Pons (tissue), 1 donor: ENCODE measurements around the gene PEX11A.
A peak's percentile ranks its signal among the peaks of the same experiment; 100 is the strongest.
"Not testable (repeated sequence)": the region's sequence is repeated elsewhere in the genome, so short reads cannot be mapped to it uniquely, and the experiment has no call there.

ENCODE experiments used
- DNase-seq: peaks from one replicate; pipeline ENCODE4 v3.0.0-alpha.2; 2016; ENCODE audit warnings: low spot score

Gene PEX11A, protein sequence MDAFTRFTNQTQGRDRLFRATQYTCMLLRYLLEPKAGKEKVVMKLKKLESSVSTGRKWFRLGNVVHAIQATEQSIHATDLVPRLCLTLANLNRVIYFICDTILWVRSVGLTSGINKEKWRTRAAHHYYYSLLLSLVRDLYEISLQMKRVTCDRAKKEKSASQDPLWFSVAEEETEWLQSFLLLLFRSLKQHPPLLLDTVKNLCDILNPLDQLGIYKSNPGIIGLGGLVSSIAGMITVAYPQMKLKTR

DNA sequence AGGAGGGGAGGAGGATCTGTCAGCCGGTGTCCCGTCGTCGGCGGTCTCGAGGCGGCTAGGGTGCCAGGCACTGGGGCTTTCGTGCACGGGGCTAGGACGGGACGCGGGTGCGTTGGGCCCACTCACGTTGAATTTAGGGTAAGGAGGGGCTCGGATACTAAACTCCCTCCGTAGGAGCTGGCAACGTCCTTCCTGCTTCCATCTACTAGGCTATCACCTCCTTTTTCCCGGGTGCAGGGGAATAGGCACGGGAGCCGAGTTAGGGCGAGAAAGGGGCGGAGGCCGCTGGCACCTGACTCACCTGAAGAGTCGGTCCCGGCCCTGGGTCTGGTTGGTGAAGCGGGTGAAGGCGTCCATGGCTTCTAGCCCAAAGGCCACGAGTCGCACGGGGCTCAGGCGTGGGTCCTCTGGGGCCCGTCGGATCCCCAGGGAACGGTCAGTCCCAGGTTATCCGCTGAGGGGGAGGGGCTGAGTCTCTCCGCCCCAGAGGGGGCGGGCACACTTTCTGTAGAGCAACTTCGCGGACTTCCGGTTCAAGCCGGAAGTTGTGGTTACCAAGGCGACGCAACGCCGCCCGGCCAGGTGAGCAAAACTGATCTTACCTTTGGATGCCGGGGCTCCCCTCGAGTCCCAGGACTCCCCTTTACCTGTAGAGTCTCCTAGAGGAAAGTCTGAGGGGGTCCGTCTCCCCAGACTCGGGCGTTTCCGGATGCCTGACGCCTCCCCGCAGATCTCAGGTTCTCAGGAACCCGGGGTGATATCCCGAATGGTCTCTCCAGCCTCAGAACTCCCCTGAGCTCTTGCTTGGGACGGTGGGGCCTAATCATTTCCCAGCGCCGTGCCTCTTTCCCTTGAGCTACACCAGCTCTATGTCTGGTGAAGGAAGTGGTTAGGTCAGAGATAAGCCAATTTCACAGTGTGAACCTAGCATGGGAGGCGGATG lies at the start of gene PEX11A, which contains the start of gene WDR93:
PEX11A (minus strand) TSS at position 479 of the 943 bp plus-strand sequence; CDS start at position 357, 122 bp downstream.
WDR93 (plus strand) TSS at position 536 of the 943 bp plus-strand sequence. CDS start 10,936 bp downstream, outside the sequence.
- DNase-seq: peak; percentile 48

DNA sequence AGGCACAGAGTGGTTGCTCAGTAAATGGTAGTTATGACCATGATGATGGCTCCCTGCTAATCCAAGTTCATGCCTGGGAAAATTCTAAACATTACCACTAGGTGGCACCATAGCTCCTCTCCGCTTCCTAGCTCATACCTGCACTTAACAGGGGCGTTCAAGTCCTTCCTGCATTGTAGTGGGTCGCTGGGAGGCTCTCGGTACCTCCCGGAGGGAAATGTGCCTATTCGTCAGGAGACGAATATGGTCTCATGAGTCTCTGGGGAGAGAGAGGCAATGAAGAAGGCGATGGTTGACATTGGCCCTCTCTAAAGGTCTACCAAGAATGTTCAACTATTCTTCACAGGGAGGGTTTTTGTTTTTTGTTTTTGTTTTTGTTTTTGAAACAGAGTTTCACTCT lies 49.6 kb upstream of the PEX11A start:
- peak; percentile 77 for DNase-seq

DNA sequence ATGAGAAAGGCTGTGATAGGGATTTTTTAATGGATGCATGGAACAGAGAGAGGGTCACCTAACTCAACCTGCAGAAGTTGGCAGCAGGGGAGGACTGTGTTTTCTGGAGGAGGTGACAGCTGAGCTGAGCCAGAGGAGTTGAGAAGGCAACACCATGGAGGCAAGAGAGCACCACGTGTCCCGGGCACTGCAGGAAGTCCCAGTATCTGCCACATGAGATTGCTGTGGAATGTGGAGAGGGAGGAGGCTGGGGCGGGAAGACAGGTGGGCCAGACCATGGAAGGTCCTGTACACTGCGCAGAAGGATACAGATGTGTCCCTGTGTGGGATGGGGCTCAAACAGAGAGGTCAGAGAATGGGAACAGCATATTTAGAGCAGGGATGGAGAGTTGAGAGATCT lies 45.2 kb upstream of the PEX11A start:
- DNase-seq: no peak

DNA sequence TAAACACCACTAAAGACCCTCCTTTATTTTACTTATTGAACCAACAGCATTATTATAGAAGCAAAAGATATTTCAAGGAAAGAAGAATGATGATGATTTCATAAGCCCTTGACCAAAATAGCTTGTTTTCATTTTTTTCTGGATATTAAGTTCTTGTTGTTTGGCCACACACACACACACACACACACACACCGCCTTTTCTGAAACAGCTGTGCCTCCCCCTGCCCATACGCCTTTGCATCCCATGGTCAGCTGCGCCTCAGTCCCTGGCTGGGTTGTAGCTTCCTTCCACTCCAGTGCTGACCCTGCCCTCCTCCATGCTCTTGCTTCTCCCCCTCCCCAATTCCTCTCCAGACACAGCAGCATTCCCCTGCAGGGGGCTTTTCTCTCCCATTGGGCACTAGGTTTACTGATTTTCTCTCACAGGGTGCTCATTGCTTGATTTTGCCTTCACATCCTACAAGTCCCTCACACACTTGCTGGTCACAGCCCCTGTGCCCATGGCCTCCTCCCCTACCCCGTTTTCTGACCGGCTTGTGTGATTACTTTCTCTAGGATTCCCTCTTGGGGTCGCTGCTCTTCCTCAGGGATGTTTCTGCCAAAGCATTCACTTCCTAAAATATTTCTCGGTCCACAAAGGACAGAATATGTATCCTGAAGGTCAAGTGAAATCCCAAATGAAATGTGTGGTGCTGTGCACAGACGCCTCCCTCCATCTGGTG lies 42.1 kb upstream of the PEX11A start:
- no peak for DNase-seq

DNA sequence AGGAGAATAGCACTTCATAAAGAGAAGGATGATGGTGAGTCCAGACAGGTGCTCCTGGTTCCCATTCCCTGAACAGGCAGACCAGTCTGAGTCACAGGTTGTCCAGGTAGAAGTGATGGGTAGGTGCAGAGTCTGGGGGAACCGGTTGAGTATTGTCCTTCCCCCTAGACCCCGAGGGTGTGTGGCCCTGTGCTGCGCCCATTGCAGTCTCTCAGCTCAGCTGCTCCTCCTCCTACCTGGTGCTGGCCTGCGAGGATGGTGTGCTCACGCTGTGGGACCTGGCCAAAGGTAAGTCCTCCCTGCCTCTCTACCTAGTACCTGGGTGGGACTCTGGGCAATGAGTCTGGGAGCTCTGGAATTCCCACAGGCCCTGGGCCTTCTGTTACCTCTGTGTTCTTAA lies 40.7 kb upstream of the PEX11A start:
- DNase-seq: no peak

DNA sequence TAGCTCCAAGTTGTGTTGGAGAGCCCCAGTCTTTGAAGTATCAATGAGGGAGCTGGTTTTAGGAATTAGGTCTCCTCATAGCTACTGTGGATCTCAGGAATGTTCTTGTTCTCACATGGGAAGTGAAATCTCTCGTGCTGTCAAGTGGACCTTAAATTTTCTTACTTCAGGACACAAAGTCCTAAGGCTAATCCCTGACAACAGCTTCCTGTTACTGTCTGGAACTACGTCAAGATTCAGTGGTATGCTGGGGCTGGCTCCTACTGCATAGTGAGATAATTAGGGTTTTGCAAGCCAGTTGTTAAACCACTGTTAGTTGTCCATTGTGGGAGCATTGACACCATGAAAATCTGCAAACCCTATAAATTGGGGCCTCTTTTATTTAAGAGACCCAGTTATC lies 37.7 kb upstream of the PEX11A start:
- no peak for DNase-seq

DNA sequence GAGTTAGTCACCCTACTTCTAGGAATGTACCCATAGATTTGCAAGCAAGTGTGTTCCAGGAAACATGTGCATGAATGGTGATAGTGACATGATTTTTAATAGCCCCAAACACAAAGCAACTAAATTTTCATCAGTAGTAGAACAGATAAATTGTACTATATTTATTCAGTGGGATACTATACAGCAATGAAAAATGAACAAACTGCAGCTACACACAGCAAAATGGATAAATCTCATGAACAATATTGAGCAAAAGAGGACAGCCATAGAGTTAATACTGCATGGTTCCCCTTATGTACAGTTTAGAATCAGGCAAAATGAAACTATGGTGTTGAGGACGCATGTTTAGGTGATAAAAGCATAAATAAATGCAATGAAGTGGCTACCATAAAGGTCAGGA lies 34.5 kb upstream of the PEX11A start:
- DNase-seq: no peak

DNA sequence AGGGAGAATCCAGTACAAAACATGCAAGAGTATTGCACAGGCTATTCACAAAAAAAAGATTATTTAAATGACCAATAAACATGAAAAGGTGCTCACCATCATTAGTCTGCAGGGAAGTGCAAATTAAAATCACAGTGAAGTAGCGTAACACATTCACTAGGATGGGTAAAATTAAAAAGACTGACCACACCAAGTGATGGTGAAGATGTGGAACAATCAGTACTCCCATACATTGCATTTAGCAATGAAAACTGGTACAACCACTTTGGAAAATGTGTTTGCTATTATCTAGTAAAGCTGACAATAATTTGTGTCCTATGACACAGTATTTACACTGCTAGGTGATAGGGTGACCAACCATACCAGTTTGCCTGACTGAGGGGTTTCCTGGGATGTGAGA lies 34.1 kb upstream of the PEX11A start:
- DNase-seq: no peak

DNA sequence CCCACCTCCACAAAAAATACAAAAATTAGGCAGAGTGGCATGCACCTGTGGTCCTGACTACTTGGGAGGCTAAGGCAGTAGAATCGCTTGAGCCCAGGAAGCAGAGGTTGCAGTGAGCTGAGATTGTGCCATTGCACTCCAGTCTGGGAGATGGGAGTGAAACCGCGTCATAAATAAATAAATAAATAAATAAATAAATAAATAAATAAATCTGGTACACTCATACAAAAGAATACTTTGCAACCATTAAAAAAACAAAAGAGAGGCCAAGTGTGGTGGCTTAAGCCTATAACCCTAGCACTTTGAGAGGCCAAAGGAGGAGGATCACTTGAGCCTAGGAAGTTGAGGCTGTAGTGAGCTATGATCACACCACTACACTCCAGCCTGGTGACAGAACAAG lies 32.5 kb upstream of the PEX11A start:
- DNase-seq: no peak

DNA sequence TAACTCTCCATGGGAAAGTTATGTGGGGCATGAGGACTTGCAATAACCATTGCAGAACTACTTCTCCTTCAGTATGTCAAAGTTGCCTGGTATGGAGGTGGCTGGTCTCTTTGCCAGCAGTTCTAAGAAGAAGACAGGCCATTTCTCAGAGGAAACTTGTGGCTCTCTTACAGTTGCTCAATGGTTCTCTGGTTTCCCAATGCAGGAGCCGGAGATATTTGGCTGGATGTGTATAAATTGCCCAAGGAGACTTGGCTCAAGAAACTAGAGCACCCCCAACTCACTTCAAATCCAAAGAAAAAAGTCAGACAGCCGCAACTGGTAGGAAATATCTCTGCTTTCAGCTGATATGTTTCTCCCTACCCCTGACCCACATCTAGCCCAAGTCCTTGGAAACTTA lies 24.2 kb upstream of the PEX11A start:
- DNase-seq: no peak

DNA sequence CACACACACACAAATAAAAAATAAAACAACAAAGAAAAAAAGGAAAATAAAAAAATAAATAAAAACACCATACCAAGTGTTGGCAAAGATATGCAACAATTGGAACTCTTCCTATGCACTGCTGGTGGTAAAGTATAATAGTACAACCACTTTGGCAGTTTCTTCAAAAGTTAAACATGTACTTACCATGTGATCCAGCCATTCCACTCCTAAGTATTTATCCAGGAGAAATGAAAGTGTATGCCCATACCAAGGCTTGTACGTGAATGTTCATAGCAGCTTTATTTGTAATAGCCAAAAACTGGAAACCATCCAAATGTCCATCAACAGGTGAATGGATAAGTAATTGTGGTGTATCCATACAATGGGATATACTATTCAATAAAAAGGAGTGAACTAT lies 17.0 kb upstream of the PEX11A start:
- no peak for DNase-seq

DNA sequence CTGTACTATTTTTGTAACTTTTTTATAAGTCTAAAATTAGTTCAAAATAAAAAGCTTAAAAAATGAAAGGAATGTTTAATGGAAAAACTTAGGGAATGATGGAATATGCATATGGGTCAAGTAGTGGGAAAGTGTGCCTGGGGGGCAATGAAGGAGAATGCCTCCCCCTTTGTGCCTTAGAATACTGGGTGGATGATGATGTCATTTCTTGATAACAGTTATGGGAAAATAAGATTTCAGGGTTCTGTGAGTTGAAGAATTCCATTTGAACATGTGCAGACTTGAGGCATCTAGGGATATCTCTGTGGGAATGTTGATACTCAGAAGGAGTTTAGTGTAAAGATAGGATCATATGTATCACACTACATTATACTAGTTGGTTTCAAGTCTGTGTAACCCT lies 13.9 kb upstream of the PEX11A start:
- no peak for DNase-seq

DNA sequence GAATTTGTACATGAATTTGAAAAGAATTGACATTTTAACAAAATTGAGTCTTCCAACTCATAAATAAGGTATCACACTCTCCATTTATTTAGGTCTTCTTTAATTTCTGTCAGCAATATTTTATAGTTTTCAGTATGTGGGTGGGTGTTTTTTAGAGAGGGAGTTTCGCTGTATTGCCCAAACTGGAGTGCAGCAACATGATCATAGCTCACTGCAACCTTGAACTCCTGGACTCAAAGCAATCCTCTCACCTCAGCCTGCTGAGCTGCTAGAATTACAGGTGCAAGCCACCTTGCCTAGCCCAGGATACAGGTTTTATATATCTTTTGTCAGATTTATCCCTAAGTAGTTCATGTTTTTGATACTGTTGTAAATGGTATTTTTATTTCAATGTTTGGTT lies 4.6 kb upstream of the PEX11A start:
- no peak for DNase-seq

DNA sequence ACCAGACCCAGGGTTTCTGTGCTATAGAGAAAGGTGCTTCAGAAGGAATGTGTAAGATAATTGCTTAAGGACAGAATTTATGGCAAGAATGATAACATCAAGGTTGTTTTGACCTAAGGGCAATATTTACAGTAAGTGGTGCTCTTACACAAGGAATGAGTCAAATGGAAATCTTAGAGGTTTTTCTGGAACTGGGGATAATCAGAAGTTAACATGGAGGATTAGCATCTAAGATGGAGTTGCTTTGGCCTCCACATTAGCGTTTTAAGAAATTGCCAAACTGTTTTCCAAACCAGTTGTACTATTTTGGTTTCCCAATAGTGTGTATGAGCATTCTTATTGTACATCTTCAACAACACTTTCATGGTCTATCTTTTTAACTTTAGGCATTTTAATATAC lies 3.1 kb upstream of the PEX11A start:
- no peak for DNase-seq

DNA sequence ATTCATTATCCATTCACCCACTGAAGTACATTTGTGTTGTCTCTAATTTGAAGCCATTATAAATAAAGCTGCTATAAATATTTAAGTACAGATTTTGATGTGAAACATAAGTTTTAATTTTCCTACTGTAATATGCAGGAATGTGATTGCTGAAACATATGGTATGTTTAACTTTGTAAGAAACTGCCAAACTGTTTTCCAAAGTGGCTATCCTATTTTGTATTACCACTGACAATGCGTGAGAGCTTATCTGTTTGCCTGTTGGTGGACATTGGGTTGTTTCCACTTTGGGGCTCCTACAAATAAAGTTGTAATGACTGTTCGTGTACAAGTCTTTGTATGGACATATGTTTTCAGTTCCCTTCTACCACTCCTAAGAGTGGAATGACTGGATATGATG lies 2.5 kb upstream of the PEX11A start:
- DNase-seq: no peak

DNA sequence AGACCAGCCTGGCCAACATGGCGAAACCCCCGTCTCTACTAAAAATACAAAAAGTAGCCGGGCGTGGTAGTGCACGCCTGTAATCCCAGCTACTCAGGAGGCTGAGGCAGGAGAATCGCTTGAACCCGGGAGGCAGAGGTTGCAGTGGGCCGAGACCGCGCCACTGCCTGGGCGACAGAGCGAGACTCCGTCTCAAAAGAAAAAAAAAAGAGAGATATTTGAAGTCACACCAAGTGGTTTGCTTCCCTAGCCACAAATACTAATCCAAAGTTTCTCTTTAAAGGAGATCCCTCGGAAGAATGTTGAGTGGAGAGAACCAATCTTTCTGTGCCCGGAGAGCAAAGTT lies 651 bp downstream of the PEX11A start:
- not testable (repeated sequence) for DNase-seq

DNA sequence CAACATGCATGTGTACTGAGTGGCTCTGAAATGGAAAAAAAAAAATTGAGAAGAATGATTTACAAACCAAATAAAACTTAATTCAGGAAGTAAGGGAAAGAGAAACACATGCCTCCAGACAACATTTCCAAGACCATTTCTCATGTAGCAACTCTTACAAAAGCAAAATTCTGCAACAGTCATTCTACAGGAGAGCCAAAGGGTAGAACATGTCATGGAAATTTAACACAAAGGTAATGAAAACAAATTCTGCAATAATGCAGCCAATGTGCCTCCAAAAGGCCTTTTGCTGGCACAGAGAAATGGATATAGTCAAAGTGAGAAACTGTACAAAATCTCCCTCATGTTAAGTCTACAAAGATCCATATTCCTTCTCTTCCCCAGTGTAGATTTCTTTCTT lies 4.0 kb downstream of the PEX11A start:
- no peak for DNase-seq

DNA sequence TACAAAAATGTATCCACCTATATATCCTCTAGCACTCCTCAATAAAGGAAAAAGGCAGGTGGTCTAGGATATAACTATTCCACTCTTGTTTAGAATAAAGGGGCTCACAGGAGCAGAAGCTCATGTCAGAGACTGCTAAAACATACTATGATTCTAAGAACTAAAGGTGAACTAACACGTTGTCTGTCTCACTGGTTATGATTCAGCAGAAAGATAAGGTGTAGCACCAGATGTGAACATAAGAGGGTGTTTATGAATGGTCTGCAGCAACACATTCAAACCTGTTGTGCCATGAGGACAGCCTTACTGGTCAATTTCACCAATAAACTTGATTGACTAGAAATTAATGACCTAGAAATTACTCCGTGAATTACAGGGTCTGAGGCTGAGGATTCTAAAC lies 4.6 kb downstream of the PEX11A start:
- DNase-seq: no peak

DNA sequence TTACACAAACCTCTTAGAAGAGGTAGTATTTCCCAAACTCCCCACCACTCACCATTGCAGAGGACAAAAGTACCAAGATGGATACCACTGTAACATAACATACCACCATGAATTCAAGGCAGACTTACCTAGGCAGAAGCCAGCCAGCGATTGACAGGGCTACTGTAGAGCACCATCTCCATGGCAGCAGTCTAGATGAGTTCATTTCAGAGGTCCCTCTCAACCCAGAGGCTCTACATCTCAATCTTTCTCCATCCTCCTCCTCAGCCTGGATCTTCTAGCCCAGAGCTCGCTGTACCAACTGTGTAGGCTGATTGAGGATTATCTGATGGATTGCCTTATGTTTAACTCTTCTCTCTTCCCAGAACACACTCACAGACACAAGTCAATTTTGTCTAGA lies 9.4 kb downstream of the PEX11A start:
- DNase-seq: no peak

DNA sequence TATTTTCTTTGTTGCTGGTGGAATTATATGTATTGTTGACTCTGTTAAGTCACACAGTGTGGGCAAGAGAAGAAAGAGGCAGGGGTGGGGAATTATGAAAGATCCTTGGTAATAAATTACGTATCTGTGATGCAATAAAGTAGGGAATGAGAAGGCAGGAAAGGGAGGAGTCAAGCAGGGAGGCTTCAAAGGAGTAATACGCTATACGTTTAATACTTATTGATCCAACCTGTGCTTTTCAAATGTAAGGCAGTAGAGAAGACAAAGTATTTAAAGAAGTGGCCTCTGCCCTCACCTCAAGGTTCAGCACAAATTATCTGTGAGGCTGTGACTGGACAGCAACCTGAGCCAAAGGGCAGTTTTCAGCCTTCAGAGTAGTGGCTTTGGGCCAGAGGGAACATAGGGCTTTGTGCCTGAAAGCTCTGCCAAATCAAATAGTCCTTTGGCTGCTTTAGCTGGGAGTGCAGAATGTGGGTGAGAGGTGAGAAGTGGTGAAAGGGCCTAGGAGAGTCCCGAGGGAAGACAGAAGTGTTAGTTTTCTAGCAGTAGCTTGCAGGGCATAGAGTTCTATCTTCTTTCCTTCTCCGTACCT lies 10.2 kb downstream of the PEX11A start:
- peak; percentile 53 for DNase-seq

DNA sequence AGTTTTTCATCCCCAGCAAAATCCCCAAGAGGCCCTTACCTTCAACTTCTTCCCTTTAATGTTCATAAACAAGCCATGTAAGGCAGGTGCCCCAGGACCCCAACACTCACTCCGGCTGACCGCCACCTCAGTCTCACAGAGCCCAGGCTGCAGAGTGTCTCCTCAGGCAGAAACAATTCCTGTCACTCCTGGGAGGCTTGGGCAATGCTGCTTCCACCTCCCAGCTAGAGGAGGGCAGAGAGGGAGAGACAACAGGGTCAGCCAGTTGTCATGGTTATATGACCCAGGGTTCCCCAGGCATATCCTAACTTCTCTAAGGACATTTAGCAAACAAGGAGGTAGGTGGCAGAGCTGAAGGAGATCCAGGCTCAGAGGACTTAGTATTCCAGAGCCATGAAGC lies 11.3 kb downstream of the PEX11A start, which contains the start of gene PLIN1:
PLIN1 (minus strand) TSS at position 156 of the 400 bp plus-strand sequence. CDS start 1,878 bp downstream, outside the sequence.
- DNase-seq: no peak

DNA sequence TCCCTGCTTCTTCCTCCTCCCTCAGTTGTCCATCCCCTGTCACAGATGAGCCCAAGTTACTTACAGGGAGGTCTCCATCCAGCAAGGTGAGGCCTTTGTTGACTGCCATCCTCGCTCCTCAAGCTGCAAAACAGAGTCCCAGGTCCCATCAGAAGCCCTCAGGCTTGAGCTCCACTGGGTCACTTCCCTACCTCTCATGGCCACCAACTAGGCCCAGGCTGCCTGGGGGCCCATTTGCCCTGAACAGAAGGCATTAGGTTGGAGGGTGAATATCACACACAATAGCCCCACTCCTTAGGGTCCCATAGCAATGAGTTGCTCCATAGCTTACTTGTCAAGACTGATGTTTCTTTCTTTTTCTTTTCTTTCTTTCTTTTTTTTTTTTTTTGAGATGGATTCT lies 13.2 kb downstream of the PEX11A start:
- DNase-seq: no peak
